WTC11 (cell line): ENCODE data around the gene SPRED1. TPM values are rescaled to one million over a fixed set of nuclear protein-coding genes. Genes with fewer than 3 reads are reported as not detected.

Experiments
- ATAC-seq: fragments of 200-7000 bp; cut with Tn5 transposase; 2 replicates; pipeline ENCODE4 v1.10.0; 2021; ENCODE audit warnings: mild to moderate bottlenecking, moderate library complexity
- CTCF ChIA-PET: fragments of 300-600 bp; sonication (Branson Sonifier 250); formaldehyde crosslinking; loops from one replicate; lab custom pipeline; 2021; ENCODE audit warnings: antibody characterized with exemption; lab: Charles Lee
- POLR2A ChIA-PET: fragments of 350-600 bp; sonication (Branson Sonifier 250); formaldehyde crosslinking; loops from one replicate; lab custom pipeline; 2021; ENCODE audit warnings: antibody characterized with exemption; lab: Charles Lee
- DNase-seq: peaks from one replicate; pipeline ENCODE4 v3.0.0; 2021; ENCODE audit warnings: low spot score
- H3K27ac Mint-ChIP-seq: 2 replicates; pipeline ENCODE4 v1.8.0; 2021; ENCODE audit warnings: mixed read lengths
- H3K27me3 Mint-ChIP-seq: 2 replicates; pipeline ENCODE4 v1.8.0; 2021; ENCODE audit warnings: low read depth, mild to moderate bottlenecking, moderate library complexity, mixed read lengths
- H3K36me3 Mint-ChIP-seq: 2 replicates; pipeline ENCODE4 v1.8.0; 2021; ENCODE audit warnings: mixed read lengths
- H3K4me1 Mint-ChIP-seq: 2 replicates; pipeline ENCODE4 v1.8.0; 2022; ENCODE audit warnings: mixed read lengths
- H3K4me3 Mint-ChIP-seq: 2 replicates; pipeline ENCODE4 v1.8.0; 2021; ENCODE audit warnings: mild to moderate bottlenecking, moderate library complexity, mixed read lengths
- H3K9me3 Mint-ChIP-seq: 2 replicates; pipeline ENCODE4 v1.8.0; 2021; ENCODE audit warnings: mixed read lengths
- ATF1 ChIP-seq: sonication (generic); formaldehyde crosslinking; IDR thresholded peaks from 2 replicates; pipeline ENCODE4 v1.8.1; 2023; ENCODE audit warnings: mild to moderate bottlenecking, moderate library complexity, missing genetic modification reagents
- CREB1 ChIP-seq: sonication (generic); formaldehyde crosslinking; IDR thresholded peaks from 2 replicates; pipeline ENCODE4 v1.8.0; 2023; ENCODE audit warnings: mild to moderate bottlenecking, missing genetic modification reagents
- CREM ChIP-seq: sonication (generic); formaldehyde crosslinking; IDR thresholded peaks from 2 replicates; pipeline ENCODE4 v1.8.1; 2022; ENCODE audit warnings: mild to moderate bottlenecking, missing genetic modification reagents, moderate library complexity
- FOXP1 ChIP-seq: sonication (generic); formaldehyde crosslinking; IDR thresholded peaks from 2 replicates; pipeline ENCODE4 v1.8.0; 2022; ENCODE audit warnings: missing genetic modification reagents, mild to moderate bottlenecking, moderate library complexity, borderline replicate concordance
- JAZF1 ChIP-seq: fragments of 250-450 bp; sonication (Bioruptor Pico); IDR thresholded peaks from 2 replicates; pipeline ENCODE4 v1.9.0; 2021; ENCODE audit warnings: moderate library complexity, mild to moderate bottlenecking, inconsistent platforms
- JUN ChIP-seq: sonication (generic); formaldehyde crosslinking; IDR thresholded peaks from 2 replicates; pipeline ENCODE4 v1.8.0; 2023; ENCODE audit warnings: mild to moderate bottlenecking, missing genetic modification reagents
- MLX ChIP-seq: sonication (generic); formaldehyde crosslinking; IDR thresholded peaks from 2 replicates; pipeline ENCODE4 v1.8.1; 2023; ENCODE audit warnings: mild to moderate bottlenecking, missing genetic modification reagents, moderate library complexity
- RORB ChIP-seq: fragments of 250-450 bp; sonication (Bioruptor Pico); IDR thresholded peaks from 2 replicates; pipeline ENCODE4 v1.9.0; 2021; ENCODE audit warnings: mild to moderate bottlenecking
- SOX15 ChIP-seq: fragments of 250-450 bp; sonication (Bioruptor Pico); IDR thresholded peaks from 2 replicates; pipeline ENCODE4 v1.9.0; 2021; ENCODE audit warnings: mild to moderate bottlenecking
- TP53 ChIP-seq: sonication (generic); formaldehyde crosslinking; IDR thresholded peaks from 2 replicates; pipeline ENCODE4 v1.8.1; 2023; ENCODE audit warnings: mild to moderate bottlenecking, missing genetic modification reagents
- ZNF232 ChIP-seq: sonication (generic); formaldehyde crosslinking; IDR thresholded peaks from 2 replicates; pipeline ENCODE4 v1.8.0; 2022; ENCODE audit warnings: mild to moderate bottlenecking, missing genetic modification reagents
- ZNF263 ChIP-seq: sonication (generic); formaldehyde crosslinking; IDR thresholded peaks from 2 replicates; pipeline ENCODE4 v1.8.1; 2022; ENCODE audit warnings: low read depth, mild to moderate bottlenecking, moderate library complexity, missing genetic modification reagents
- ZNF416 ChIP-seq: fragments of 250-450 bp; sonication (Bioruptor Pico); IDR thresholded peaks from 2 replicates; pipeline ENCODE4 v1.9.0; 2021; ENCODE audit warnings: mild to moderate bottlenecking, inconsistent platforms
- ZNF423 ChIP-seq: fragments of 250-450 bp; sonication (Bioruptor Pico); IDR thresholded peaks from 2 replicates; pipeline ENCODE4 v2.1.2; 2022; ENCODE audit warnings: mild to moderate bottlenecking, moderate library complexity
- total RNA-seq: library from RNA; stranded (reverse); gene quantifications from 3 replicates; pipeline ENCODE4 v1.2.3, GENCODE V29; 2021
- TF ChIP-seq, protein P1 (sequence below): sonication (generic); formaldehyde crosslinking; IDR thresholded peaks from 2 replicates; pipeline ENCODE4 v1.8.0; 2022; ENCODE audit warnings: mild to moderate bottlenecking, missing genetic modification reagents
- TF ChIP-seq, protein P2 (sequence below): sonication (generic); formaldehyde crosslinking; IDR thresholded peaks from 2 replicates; pipeline ENCODE4 v1.8.0; 2023; ENCODE audit warnings: missing genetic modification reagents, mild to moderate bottlenecking, borderline replicate concordance
- TF ChIP-seq, protein P3 (sequence below): sonication (generic); formaldehyde crosslinking; IDR thresholded peaks from 2 replicates; pipeline ENCODE4 v1.8.1; 2023; ENCODE audit warnings: mild to moderate bottlenecking, missing genetic modification reagents
- TF ChIP-seq, protein P4 (sequence below): fragments of 250-450 bp; sonication (Bioruptor Pico); IDR thresholded peaks from 2 replicates; pipeline ENCODE4 v2.1.2; 2022; ENCODE audit warnings: mild to moderate bottlenecking, moderate library complexity
- TF ChIP-seq, protein P5 (sequence below): sonication (generic); formaldehyde crosslinking; IDR thresholded peaks from 2 replicates; pipeline ENCODE4 v1.8.0; 2022; ENCODE audit warnings: mild to moderate bottlenecking, missing genetic modification reagents
- TF ChIP-seq, protein P6 (sequence below): fragments of 250-450 bp; sonication (Bioruptor Pico); IDR thresholded peaks from 2 replicates; pipeline ENCODE4 v1.9.0; 2021; ENCODE audit warnings: mild to moderate bottlenecking, borderline replicate concordance

SPRED1 gene
- total RNA-seq, 1 experiment from 2014 or later = 35.9 TPM

DNA sequence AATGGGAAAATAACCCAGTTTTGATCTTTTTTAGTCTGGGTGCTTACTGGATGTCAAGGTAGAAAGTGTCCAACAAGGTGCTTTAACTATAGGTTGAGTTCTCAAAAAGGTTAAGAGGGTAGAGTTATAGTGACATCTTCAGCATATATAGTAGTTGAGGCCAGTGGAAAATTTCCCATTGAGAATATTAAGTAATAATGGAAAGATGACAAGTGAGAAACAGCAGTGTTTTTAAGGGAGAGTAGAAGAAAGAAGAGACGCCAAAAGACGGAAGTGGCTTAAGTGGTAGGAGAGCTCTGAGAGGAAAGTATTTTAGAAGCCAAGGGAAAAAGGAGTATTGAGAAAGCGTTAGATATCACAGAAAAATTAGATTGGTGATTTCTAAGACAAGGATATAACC lies 10.6 kb downstream of the SPRED1 start (continued):
- TF ChIP-seq, protein P1, sequence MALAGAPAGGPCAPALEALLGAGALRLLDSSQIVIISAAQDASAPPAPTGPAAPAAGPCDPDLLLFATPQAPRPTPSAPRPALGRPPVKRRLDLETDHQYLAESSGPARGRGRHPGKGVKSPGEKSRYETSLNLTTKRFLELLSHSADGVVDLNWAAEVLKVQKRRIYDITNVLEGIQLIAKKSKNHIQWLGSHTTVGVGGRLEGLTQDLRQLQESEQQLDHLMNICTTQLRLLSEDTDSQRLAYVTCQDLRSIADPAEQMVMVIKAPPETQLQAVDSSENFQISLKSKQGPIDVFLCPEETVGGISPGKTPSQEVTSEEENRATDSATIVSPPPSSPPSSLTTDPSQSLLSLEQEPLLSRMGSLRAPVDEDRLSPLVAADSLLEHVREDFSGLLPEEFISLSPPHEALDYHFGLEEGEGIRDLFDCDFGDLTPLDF (CRISPR knock-in tag) = no peak
- no peak for TF ChIP-seq CREM (CRISPR knock-in tag)
- TF ChIP-seq, protein P2, sequence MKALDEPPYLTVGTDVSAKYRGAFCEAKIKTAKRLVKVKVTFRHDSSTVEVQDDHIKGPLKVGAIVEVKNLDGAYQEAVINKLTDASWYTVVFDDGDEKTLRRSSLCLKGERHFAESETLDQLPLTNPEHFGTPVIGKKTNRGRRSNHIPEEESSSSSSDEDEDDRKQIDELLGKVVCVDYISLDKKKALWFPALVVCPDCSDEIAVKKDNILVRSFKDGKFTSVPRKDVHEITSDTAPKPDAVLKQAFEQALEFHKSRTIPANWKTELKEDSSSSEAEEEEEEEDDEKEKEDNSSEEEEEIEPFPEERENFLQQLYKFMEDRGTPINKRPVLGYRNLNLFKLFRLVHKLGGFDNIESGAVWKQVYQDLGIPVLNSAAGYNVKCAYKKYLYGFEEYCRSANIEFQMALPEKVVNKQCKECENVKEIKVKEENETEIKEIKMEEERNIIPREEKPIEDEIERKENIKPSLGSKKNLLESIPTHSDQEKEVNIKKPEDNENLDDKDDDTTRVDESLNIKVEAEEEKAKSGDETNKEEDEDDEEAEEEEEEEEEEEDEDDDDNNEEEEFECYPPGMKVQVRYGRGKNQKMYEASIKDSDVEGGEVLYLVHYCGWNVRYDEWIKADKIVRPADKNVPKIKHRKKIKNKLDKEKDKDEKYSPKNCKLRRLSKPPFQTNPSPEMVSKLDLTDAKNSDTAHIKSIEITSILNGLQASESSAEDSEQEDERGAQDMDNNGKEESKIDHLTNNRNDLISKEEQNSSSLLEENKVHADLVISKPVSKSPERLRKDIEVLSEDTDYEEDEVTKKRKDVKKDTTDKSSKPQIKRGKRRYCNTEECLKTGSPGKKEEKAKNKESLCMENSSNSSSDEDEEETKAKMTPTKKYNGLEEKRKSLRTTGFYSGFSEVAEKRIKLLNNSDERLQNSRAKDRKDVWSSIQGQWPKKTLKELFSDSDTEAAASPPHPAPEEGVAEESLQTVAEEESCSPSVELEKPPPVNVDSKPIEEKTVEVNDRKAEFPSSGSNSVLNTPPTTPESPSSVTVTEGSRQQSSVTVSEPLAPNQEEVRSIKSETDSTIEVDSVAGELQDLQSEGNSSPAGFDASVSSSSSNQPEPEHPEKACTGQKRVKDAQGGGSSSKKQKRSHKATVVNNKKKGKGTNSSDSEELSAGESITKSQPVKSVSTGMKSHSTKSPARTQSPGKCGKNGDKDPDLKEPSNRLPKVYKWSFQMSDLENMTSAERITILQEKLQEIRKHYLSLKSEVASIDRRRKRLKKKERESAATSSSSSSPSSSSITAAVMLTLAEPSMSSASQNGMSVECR = no peak
- no peak for TF ChIP-seq SOX15 (CRISPR knock-in tag)

- no peak for TF ChIP-seq ZNF423
- TF ChIP-seq, protein P3, sequence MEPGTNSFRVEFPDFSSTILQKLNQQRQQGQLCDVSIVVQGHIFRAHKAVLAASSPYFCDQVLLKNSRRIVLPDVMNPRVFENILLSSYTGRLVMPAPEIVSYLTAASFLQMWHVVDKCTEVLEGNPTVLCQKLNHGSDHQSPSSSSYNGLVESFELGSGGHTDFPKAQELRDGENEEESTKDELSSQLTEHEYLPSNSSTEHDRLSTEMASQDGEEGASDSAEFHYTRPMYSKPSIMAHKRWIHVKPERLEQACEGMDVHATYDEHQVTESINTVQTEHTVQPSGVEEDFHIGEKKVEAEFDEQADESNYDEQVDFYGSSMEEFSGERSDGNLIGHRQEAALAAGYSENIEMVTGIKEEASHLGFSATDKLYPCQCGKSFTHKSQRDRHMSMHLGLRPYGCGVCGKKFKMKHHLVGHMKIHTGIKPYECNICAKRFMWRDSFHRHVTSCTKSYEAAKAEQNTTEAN (CRISPR knock-in tag) = no peak
- no peak for TF ChIP-seq ATF1 (CRISPR knock-in tag)
- TF ChIP-seq, protein P4, sequence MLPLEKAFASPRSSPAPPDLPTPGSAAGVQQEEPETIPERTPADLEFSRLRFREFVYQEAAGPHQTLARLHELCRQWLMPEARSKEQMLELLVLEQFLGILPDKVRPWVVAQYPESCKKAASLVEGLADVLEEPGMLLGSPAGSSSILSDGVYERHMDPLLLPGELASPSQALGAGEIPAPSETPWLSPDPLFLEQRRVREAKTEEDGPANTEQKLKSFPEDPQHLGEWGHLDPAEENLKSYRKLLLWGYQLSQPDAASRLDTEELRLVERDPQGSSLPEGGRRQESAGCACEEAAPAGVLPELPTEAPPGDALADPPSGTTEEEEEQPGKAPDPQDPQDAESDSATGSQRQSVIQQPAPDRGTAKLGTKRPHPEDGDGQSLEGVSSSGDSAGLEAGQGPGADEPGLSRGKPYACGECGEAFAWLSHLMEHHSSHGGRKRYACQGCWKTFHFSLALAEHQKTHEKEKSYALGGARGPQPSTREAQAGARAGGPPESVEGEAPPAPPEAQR (CRISPR knock-in tag) = no peak
- TF ChIP-seq MLX = no peak
- TF ChIP-seq CREM (CRISPR knock-in tag) = no peak
- TF ChIP-seq FOXP1 = no peak
- TF ChIP-seq, protein P5, sequence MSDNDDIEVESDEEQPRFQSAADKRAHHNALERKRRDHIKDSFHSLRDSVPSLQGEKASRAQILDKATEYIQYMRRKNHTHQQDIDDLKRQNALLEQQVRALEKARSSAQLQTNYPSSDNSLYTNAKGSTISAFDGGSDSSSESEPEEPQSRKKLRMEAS (CRISPR knock-in tag) = no peak
- TF ChIP-seq TP53 (CRISPR knock-in tag) = no peak
- no peak for TF ChIP-seq ZNF416 (CRISPR knock-in tag)
- no peak for TF ChIP-seq JUN (CRISPR knock-in tag)
- no peak for TF ChIP-seq CREB1
- TF ChIP-seq, protein P6, sequence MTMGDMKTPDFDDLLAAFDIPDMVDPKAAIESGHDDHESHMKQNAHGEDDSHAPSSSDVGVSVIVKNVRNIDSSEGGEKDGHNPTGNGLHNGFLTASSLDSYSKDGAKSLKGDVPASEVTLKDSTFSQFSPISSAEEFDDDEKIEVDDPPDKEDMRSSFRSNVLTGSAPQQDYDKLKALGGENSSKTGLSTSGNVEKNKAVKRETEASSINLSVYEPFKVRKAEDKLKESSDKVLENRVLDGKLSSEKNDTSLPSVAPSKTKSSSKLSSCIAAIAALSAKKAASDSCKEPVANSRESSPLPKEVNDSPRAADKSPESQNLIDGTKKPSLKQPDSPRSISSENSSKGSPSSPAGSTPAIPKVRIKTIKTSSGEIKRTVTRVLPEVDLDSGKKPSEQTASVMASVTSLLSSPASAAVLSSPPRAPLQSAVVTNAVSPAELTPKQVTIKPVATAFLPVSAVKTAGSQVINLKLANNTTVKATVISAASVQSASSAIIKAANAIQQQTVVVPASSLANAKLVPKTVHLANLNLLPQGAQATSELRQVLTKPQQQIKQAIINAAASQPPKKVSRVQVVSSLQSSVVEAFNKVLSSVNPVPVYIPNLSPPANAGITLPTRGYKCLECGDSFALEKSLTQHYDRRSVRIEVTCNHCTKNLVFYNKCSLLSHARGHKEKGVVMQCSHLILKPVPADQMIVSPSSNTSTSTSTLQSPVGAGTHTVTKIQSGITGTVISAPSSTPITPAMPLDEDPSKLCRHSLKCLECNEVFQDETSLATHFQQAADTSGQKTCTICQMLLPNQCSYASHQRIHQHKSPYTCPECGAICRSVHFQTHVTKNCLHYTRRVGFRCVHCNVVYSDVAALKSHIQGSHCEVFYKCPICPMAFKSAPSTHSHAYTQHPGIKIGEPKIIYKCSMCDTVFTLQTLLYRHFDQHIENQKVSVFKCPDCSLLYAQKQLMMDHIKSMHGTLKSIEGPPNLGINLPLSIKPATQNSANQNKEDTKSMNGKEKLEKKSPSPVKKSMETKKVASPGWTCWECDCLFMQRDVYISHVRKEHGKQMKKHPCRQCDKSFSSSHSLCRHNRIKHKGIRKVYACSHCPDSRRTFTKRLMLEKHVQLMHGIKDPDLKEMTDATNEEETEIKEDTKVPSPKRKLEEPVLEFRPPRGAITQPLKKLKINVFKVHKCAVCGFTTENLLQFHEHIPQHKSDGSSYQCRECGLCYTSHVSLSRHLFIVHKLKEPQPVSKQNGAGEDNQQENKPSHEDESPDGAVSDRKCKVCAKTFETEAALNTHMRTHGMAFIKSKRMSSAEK (CRISPR knock-in tag) = no peak
- no peak for TF ChIP-seq ZNF263 (CRISPR knock-in tag)
- TF ChIP-seq RORB = no peak
- no peak for TF ChIP-seq ZNF232 (CRISPR knock-in tag)
- TF ChIP-seq JAZF1 (CRISPR knock-in tag) = no peak
- peaks cover 4% of the 10 kb centered on the region; the same call in 1 of the 2 replicates for H3K36me3 Mint-ChIP-seq
- H3K9me3 Mint-ChIP-seq = no peaks in the 10 kb centered on the region
- CTCF ChIA-PET = interaction anchor here (1.2 kb wide), 1 partner anchor 12 kb away, joined by 4 read pairs; no protein-coding TSS in a partner anchor
- peaks cover 28% of the 10 kb centered on the region for H3K4me1 Mint-ChIP-seq
- DNase-seq (no peak), ATAC-seq (no peak)
- H3K27ac Mint-ChIP-seq = no peak overlapping the region
- POLR2A ChIA-PET = interaction anchor here (0.6 to 1.9 kb wide), 3 partner anchors 11 to 41 kb away, joined by 3 to 8 read pairs (median 4); partner anchors contain the start of gene SPRED1
- H3K4me3 Mint-ChIP-seq = no peak overlapping the region
- H3K27me3 Mint-ChIP-seq = no peaks in the 10 kb centered on the region
These were observed 11.4 kb downstream of the SPRED1 start for GRCh38 chr15:38263996-38264395.
